GM18505 (cell line): Measurements from ENCODE around the gene EMILIN3.

ENCODE experiments used
- ATAC-seq: cut with Tn5 transposase; IDR thresholded peaks from one replicate; pipeline ENCODE4 v1.9.1; 2021; ENCODE audit not compliant: unreplicated experiment
- POLR2A ChIP-seq: IDR thresholded peaks from 4 replicates; pipeline ENCODE4 v1.6.1; 2011; ENCODE audit warnings: borderline replicate concordance; ENCODE audit not compliant: insufficient read depth, insufficient read length; ENCODE audit errors: extremely low read depth

Gene EMILIN3

DNA sequence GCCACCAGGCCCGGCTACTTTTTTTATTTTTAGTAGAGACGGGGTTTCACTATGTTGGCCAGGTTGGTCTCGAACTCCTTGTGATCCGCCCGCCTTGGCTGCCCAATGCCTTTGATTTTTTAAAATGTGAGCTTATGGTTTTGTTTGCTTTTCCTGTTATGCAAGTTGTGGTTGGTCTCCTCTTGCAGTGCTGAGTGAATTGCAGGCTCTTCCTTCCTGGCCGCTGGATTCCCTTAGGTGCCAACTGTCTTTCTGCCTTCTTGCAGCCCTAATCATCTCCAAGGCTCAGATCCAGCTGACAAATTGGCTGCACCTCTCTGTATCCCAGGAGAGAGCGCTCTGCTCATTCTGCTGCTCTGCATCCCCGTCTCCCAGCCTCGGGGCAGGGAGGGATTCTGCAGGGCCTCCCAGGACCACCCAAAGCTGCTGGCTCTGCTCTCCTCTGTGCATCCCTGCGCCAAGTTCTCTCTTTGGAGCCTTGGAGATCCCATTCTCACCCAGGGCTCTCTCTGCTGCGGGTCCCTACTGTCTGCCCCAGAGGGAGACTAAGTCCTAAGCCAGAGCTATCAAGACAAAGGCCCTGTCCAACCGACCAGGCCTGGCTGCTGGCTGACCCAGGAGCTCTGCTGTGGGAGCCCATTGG, 14.1 kb upstream of the EMILIN3 start:
- no peak for TF ChIP-seq POLR2A
- no peak for ATAC-seq

DNA sequence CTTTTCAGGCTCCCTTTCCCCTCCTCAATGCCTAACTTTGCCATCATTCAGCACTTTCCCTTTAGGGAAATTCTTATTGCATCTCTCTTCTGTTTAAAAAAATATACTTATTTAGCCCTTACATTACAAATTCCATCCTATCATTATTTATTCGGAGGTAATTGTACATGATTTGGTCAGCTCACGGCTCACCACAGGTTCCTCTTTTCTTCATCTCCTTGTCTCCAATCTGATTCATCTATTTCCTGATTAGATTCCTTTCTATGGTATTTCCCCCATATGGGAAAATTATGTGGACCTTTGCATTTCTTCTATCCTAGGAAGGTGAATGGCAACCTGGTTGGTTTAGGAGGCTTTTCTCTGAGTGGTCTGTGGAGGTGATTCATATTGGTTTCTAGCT, 12.9 kb upstream of the EMILIN3 start:
- TF ChIP-seq POLR2A, result no peak
- no peak for ATAC-seq

DNA sequence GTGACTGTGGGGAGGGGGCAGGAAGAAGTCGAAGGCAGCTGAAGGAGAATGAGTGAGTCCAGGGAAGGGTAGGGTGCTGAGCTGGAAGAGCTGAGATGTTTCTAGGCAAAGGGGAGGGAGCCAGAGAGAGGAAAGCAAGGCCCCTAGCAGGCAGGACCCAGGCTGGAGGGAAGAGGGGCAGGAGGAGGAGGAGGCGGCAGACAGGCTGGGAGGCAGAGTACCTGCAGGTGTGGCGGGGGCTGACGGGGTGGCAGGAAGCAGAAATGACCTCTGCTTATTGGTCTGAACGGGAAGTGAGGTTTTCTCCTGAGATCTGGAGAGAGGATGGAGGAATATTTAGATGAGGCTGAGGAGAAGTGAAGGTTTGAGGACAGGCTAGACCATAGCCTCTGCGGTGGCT, 10.7 kb upstream of the EMILIN3 start:
- no peak for ATAC-seq
- TF ChIP-seq POLR2A, result no peak

DNA sequence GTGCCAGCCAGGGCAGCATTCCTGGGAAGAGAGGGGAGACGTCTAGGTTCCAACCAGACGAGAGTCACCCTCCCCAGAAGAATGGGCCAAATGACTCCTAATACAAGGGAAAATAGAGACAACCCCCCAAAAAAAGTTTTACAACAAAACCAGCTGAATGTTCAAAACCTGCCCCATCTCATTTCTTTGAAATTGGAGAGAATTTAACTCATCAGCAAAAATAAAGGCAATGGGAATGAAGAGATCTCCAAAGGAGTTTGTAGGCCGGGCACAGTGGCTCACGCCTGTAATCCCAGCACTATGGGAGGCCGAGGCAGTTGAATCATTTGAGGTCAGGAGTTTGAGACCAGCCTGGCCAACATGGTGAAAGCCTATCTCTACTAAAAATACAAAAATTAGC, 9.7 kb upstream of the EMILIN3 start:
- no peak for ATAC-seq
- TF ChIP-seq POLR2A, result no peak

DNA sequence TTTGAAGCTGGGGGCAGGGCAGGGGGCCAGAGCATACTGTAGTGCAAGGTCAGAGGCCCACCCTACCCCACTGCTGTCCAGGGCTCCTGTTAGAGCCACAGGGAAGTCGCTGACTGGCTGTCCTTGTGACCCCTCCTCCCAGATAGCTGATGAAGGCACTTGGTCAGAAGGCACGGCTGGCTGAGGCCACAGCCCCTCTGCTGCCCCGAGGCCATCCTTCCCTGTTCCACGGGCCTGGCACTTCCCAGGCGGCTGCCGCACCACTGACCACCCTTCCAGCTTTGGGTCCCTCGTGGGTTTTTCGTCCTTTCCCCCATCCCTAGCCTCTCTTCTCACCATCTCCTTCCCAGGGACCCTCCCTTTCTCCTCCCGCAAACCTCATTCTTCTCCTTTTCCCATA, 9.2 kb upstream of the EMILIN3 start:
- no peak for ATAC-seq
- no peak for TF ChIP-seq POLR2A

DNA sequence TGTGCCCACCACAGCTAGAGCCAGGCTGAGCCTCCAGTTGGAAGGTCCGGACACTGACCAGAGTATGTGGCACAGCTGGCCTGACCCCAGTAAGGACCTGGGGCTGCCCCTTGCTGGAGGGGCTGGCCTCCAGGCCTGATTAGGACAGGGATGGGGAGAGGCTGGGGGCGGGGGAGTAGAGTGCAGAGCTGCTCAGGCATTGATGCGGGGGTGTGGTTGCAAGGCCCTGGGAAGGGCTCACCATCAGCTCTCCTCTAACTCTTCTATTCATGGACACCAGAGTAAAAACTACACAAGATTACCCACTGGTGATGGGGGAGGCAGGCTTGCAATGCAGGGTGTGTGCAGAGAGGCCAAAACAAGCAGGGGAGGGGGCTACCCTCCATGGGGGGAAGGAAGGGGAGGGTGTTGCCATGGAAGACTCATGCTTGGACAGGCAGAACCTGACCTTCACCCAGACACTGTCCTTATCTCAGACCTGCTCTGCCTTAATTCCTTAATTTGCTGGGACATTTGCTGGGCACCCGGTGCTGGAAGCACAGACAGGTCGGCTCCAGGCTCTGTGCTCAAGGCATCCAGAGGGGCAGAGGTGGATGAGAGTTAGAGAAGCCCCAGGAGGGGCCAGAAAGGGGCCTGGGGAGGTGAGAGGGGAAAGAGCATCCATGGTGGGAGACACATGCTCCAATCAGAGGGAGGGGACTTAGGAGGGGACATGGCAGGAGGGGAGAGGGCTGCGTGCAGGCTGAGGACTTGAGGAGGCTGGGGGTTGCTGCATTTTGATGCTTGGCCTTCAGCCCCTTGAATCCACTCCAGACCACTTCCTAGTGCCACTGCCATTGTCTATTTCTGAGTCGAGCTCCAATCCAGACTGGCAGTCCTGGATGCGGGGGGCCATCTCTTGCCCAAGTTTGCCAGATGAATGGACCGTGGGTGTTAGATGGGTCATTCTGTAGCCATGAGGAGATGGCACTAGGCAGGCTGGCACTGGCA, 7.6 kb upstream of the EMILIN3 start:
- TF ChIP-seq POLR2A, result no peak
- ATAC-seq, result no peak

DNA sequence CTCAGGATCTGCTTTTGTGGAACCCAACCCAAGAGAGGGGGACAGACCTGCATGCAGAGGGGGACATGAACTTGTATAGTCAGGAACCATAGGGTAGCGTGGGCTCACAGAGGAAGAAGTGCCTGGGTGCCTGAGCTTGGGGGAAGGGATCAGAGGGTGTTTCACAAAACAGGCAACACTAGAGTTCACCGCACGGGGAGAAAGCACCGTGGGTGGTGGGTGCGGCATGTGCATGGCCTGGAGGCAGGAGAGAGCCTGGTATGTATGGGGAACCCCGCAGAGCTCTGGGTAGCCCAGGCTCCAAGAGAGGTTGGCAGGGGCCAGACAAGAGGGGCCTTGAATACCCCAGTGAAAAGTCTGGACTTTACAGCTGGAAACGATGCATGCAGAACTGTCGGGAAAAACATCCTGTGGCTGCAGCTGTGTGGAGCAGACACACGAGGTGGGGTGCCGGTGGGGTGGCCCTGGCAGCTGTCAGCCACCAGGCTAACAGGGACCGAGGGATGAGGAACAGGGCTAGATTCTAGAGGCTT, 6.7 kb upstream of the EMILIN3 start:
- no peak for TF ChIP-seq POLR2A
- ATAC-seq, result no peak

DNA sequence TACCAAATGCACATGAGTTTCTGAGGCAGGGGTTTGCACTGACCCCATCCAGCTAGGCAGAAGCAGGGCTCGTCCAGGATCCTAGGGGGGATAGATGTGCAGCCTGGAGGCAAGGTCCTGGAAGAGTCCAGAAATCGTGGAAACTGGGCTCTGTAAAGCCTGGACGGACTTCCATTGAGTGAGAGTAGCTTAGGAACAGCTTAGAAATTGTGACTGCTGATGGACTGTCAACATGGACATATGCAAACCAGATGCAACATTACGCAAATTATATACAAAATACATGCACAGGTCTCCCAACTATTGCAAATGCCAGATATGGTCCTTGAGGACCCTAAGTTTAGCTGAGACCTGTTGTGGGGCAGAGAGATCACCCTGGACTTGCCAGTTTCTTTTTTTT, 4.8 kb upstream of the EMILIN3 start:
- no peak for TF ChIP-seq POLR2A
- ATAC-seq, result no peak

DNA sequence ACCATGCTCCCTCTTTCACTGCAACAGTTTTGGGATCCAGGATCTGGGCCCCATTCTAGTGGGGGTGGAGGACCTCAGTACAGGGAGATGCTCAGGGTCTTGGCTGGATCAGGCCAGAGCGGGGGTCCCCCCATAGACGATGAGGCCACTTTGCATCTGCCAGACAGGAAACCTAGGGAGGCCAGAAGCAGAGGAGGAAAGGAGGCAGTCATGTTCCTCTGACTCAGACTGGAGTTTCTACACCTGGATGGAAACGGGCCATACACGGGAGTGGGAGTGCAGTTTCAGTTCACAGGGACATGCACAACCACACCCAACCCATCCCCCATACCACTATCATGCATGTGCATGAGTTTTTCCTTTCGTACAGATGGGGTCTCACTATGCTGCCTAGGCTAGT, 3.6 kb upstream of the EMILIN3 start:
- TF ChIP-seq POLR2A, result no peak
- no peak for ATAC-seq

DNA sequence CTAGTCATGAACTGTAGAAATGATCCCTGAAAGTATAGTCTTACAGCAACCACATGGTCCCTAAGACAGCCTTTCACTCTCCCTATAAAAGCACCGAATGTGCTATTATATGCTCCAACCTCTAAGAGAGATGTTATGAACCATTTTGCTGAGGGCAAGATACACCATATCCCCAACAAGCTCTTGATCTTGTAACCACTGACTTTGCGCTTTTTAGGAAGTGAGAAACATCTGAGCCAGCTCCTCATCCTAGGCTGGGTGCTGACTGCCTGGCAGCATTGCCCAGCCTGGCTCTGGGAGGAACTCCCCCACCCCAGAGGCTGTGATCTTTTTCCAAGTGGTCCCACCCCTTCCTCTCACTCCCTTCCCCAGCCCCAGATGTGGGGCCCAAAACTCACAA, 3.1 kb upstream of the EMILIN3 start:
- no peak for TF ChIP-seq POLR2A
- ATAC-seq, result no peak

DNA sequence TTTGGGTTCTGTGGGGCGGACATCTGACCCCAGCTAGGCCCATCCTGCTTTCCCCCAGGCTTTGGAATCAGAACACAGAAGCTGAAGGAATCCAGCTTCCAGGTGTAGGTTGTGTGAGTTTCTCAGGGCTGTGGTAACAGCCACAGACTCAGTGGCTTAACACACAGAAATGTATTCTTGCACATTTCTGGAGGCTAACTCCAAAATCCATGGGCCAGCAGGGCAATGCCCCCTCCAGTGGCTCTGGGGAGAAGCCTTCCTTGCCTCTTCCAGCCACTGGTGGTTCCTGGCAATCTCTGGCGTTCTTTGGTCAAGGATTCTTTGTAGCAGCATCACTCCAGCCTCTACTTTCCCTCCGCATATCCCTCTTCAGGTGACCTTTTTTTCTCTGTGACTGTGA, 1.3 kb upstream of the EMILIN3 start:
- ATAC-seq, result no peak
- TF ChIP-seq POLR2A, result no peak

DNA sequence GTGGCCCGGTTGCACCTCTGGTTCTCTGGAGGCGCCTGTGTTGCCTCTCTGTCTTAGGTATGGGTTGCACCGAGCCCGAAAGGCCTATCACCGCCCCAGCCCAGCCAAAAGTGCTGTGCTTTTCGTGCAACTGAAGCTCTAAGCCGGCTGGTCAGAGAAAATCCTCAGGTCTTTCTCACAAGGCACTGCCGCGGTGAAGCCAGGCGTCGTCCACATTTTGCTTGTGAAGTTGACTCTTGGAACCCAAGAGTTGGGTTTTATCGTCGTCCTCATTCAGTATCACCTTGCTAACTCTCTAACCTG, 726 bp upstream of the EMILIN3 start:
- no peak for TF ChIP-seq POLR2A
- no peak for ATAC-seq

DNA sequence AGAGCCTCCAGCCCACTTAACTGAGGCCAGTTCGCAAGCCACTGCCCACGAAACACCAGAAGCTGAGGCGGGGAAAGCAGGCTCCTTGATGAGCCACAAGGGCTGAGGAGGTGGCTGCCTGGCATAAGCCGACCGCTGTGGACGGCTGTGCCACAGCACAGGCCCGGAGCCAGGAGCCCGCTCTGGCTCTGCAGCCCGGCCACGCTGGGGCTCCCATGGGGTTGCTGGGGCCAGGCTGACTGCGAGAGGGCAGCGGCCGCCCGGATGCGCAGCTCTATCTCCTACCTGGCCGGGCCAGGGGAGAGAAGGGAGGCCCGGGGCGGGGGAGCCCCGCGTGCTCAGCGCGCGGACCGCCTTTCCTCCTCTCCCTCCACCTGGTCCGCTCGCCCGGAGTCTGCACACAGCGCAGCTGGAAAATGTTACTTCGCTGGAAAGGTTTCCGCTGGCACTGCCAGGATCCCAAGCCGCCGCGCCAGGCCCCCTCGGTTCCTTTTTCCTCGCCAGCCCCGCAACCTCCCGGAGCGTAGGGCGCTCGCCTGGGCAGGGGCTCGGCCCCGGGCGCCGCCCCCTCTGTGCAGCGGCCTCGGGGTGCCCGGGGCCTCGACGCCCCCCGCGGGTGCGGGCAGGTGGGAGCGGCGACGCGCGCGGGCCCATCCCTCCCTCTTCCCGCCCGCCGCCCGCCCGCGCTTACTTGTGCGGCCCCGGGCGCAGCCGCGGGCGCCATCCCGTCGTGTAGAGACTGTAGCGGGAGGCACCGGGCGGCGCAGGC, 657 bp downstream of the EMILIN3 start:
- no peak for ATAC-seq
- no peak for TF ChIP-seq POLR2A
